H9 (cell line): ENCODE measurements around the gene PPIP5K1. TPM values are rescaled to one million over a fixed set of nuclear protein-coding genes. Genes with fewer than 3 reads are reported as not detected.

Source experiments
- DNase-seq: peaks from one replicate; pipeline ENCODE4 v3.0.0-alpha.2; 2017
- H2AFZ ChIP-seq: one replicate; pipeline ENCODE4 v1.6.1; 2013; ENCODE audit warnings: mild to moderate bottlenecking, low read length, control low read depth, moderate library complexity
- H2AK5ac ChIP-seq: 2 replicates; pipeline ENCODE4 v1.6.1; 2013; ENCODE audit warnings: low read length, control low read depth, mixed read lengths; ENCODE audit not compliant: insufficient read length
- H2BK120ac ChIP-seq: one replicate; pipeline ENCODE4 v1.6.1; 2013; ENCODE audit warnings: low read depth, mild to moderate bottlenecking, low read length, control low read depth, inconsistent platforms; ENCODE audit not compliant: poor library complexity, severe bottlenecking
- H2BK12ac ChIP-seq: 2 replicates; pipeline ENCODE4 v1.6.1; 2013; ENCODE audit warnings: low read length, control low read depth, mixed read lengths, low read depth; ENCODE audit not compliant: insufficient read length
- H2BK15ac ChIP-seq: 2 replicates; pipeline ENCODE4 v1.6.1; 2013; ENCODE audit warnings: low read depth, low read length, control low read depth
- H2BK20ac ChIP-seq: one replicate; pipeline ENCODE4 v1.6.1; 2013; ENCODE audit warnings: low read depth, mild to moderate bottlenecking, low read length, control low read depth, inconsistent platforms; ENCODE audit not compliant: poor library complexity, severe bottlenecking
- H2BK5ac ChIP-seq: 2 replicates; pipeline ENCODE4 v1.6.1; 2013; ENCODE audit warnings: low read length, control low read depth, mixed read lengths; ENCODE audit not compliant: insufficient read length
- H3K14ac ChIP-seq: 2 replicates; pipeline ENCODE4 v1.6.1; 2013; ENCODE audit warnings: low read length, control low read depth; ENCODE audit not compliant: insufficient read depth
- H3K18ac ChIP-seq: 2 replicates; pipeline ENCODE4 v1.6.1; 2013; ENCODE audit warnings: low read depth, mild to moderate bottlenecking, mixed read lengths, low read length, control low read depth; ENCODE audit not compliant: insufficient read length
- H3K23ac ChIP-seq: 2 replicates; pipeline ENCODE4 v1.6.1; 2013; ENCODE audit warnings: low read length, control low read depth, mixed read lengths, low read depth; ENCODE audit not compliant: insufficient read length
- H3K23me2 ChIP-seq: 2 replicates; pipeline ENCODE4 v1.6.1; 2013; ENCODE audit warnings: low read depth, mild to moderate bottlenecking, mixed read lengths, low read length, control low read depth; ENCODE audit not compliant: insufficient read length, poor library complexity, severe bottlenecking
- H3K27ac ChIP-seq: 2 replicates; pipeline ENCODE4 v1.5.1; 2013; ENCODE audit warnings: low read length, control low read depth, mixed read lengths, low read depth; ENCODE audit not compliant: insufficient read length
- H3K27me3 ChIP-seq: 2 replicates; pipeline ENCODE4 v1.6.1; 2013; ENCODE audit warnings: low read length, control low read depth, inconsistent platforms; ENCODE audit not compliant: insufficient read depth
- H3K4ac ChIP-seq: 2 replicates; pipeline ENCODE4 v1.6.1; 2013; ENCODE audit warnings: low read depth, mild to moderate bottlenecking, control low read depth, inconsistent platforms, low read length, moderate library complexity
- H3K4me1 ChIP-seq: 2 replicates; pipeline ENCODE4 v1.6.1; 2013; ENCODE audit warnings: low read length, control low read depth, inconsistent platforms; ENCODE audit not compliant: insufficient read depth
- H3K4me2 ChIP-seq: 2 replicates; pipeline ENCODE4 v1.6.1; 2013; ENCODE audit warnings: low read length, control low read depth, mixed read lengths; ENCODE audit not compliant: insufficient read length, insufficient read depth
- H3K56ac ChIP-seq: 2 replicates; pipeline ENCODE4 v1.6.1; 2013; ENCODE audit warnings: low read depth, mild to moderate bottlenecking, mixed read lengths, low read length, control low read depth; ENCODE audit not compliant: insufficient read length
- H3K79me1 ChIP-seq: 2 replicates; pipeline ENCODE4 v1.6.1; 2013; ENCODE audit warnings: low read depth, mild to moderate bottlenecking, moderate library complexity, low read length, control low read depth, inconsistent platforms; ENCODE audit not compliant: insufficient read depth, poor library complexity, severe bottlenecking
- H3K79me2 ChIP-seq: 2 replicates; pipeline ENCODE4 v1.6.1; 2013; ENCODE audit warnings: low read length, control low read depth, inconsistent platforms; ENCODE audit not compliant: insufficient read depth
- H3K9ac ChIP-seq: 2 replicates; pipeline ENCODE4 v1.6.1; 2013; ENCODE audit warnings: low read length, control low read depth, mixed read lengths; ENCODE audit not compliant: insufficient read length; ENCODE audit errors: extremely low read depth
- H3K9me3 ChIP-seq: one replicate; pipeline ENCODE4 v1.6.1; 2013; ENCODE audit warnings: low read depth, low read length, inconsistent platforms; ENCODE audit not compliant: control insufficient read depth
- H3T11ph ChIP-seq: one replicate; pipeline ENCODE4 v1.6.1; 2013; ENCODE audit warnings: mild to moderate bottlenecking, low read length, control low read depth, inconsistent platforms
- H4K20me1 ChIP-seq: one replicate; pipeline ENCODE4 v1.6.1; 2013; ENCODE audit not compliant: control insufficient read depth, insufficient read length, insufficient read depth
- H4K5ac ChIP-seq: 2 replicates; pipeline ENCODE4 v1.6.1; 2013; ENCODE audit warnings: low read depth, mild to moderate bottlenecking, mixed read lengths, low read length, control low read depth; ENCODE audit not compliant: insufficient read length
- H4K8ac ChIP-seq: replicated peaks from 2 replicates; pipeline ENCODE4 v1.6.1; 2013; ENCODE audit warnings: low read length, control low read depth, mixed read lengths, low read depth; ENCODE audit not compliant: insufficient read length
- H4K91ac ChIP-seq: 2 replicates; pipeline ENCODE4 v1.6.1; 2013; ENCODE audit warnings: low read depth, mild to moderate bottlenecking, moderate library complexity, mixed read lengths, low read length, control low read depth; ENCODE audit not compliant: insufficient read length
- H3K27ac Mint-ChIP-seq, 3 experiments: 2 replicates in 2 of 3; 3 replicates in 1 of 3; pipeline ENCODE4 v1.8.0; 2020 to 2021; ENCODE audit warnings: mixed read lengths in 3 of 3, mild to moderate bottlenecking in 1 of 3, moderate library complexity in 1 of 3
- H3K27me3 Mint-ChIP-seq: 2 replicates; pipeline ENCODE4 v1.8.0; 2021; ENCODE audit warnings: low read depth, mild to moderate bottlenecking, moderate library complexity, mixed read lengths
- H3K36me3 Mint-ChIP-seq, 3 experiments: 2 replicates in 2 of 3; 3 replicates in 1 of 3; pipeline ENCODE4 v1.8.0; 2020 to 2021; ENCODE audit warnings: low read depth in 3 of 3, mixed read lengths in 3 of 3; ENCODE audit not compliant: insufficient read depth in 1 of 3
- H3K4me1 Mint-ChIP-seq, 2 experiments: 2 replicates each; pipeline ENCODE4 v1.8.0; 2020; ENCODE audit warnings: mixed read lengths in 2 of 2
- H3K4me3 Mint-ChIP-seq, 2 experiments: 2 replicates in 1 of 2; 3 replicates in 1 of 2; pipeline ENCODE4 v1.8.0; 2020 to 2021; ENCODE audit warnings: mild to moderate bottlenecking in 2 of 2, mixed read lengths in 2 of 2, moderate library complexity in 1 of 2
- H3K9me3 Mint-ChIP-seq, 2 experiments: 2 replicates in 1 of 2; 3 replicates in 1 of 2; pipeline ENCODE4 v1.8.0; 2020; ENCODE audit warnings: mild to moderate bottlenecking in 2 of 2, mixed read lengths in 2 of 2, moderate library complexity in 1 of 2
- WGBS: extraction: QIAGEN DNeasy Blood & Tissue Kit; methylation state at CpG from one replicate; pipeline ENCODE4 v1.1.7; 2013; ENCODE audit warnings: missing lambda C conversion rate, low lambda C conversion rate, mixed read lengths; ENCODE audit not compliant: insufficient read length; ENCODE audit errors: extremely low coverage; 5-methylcytosine and 5-hydroxymethylcytosine counted together
- total RNA-seq: library from RNA; stranded (reverse); gene quantifications from 2 replicates; pipeline ENCODE4 v1.2.1, GENCODE V29; 2021
- TF ChIP-seq, protein P1 (sequence below): fragments of 200-600 bp; sonication (generic); conservative IDR thresholded peaks from 3 replicates; pipeline ENCODE4 v1.8.0; 2021; ENCODE audit warnings: antibody characterized with exemption, mild to moderate bottlenecking

Gene PPIP5K1
- total RNA-seq, 1 experiment from 2014 or later: 28.5 TPM

DNA sequence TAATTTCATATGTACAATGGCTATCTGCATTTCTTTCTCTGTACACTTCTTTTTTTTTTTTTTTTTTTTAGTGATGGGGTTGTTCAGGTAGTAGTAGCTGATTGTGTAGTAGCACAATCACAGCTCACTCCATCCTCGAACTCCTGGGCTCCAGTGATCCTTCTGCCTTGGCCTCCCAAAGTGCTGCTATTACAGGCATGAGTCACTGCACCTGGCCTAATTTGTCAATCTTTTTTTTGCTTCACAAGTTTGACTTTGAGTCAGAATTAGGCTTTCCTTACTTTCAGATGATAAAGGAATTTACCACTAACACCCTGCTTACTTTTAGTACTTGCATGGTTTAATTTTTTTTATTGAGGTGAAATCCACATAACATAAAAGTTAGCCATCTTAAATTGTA lies 44.6 kb downstream of the PPIP5K1 start:
- Histone ChIP-seq H4K8ac (no peak overlapping the region), H3K4me2 (no peak overlapping the region), H2BK20ac (no peak overlapping the region), H3K27me3 (no peaks in the 10 kb centered on the region; the same call in 1 of the 2 replicates), H2BK12ac (no peak overlapping the region), H2AFZ (no peak overlapping the region), H4K91ac (no peak overlapping the region), H3K56ac (no peak overlapping the region), H3K27ac (no peak overlapping the region), H2BK15ac (no peak overlapping the region), H3K79me1 (no peaks in the 10 kb centered on the region), H3K23ac (no peak overlapping the region), H2BK120ac (no peak overlapping the region), H3K4me1 (no peaks in the 10 kb centered on the region), H3K9ac (no peak overlapping the region), H3K9me3 (no peaks in the 10 kb centered on the region), H3K4ac (no peak overlapping the region), H3K18ac (no peak overlapping the region), H4K5ac (no peak overlapping the region), H4K20me1 (no peaks in the 10 kb centered on the region), H3K23me2 (no peaks in the 10 kb centered on the region), H3K14ac (no peak overlapping the region), H2BK5ac (no peak overlapping the region), H3K79me2 (no peaks in the 10 kb centered on the region), H2AK5ac (no peak overlapping the region), H3T11ph (no peak overlapping the region)
- peaks cover 3 to 6% (median 4%) of the 10 kb centered on the region in 3 experiments; a peak in 4 of 7 replicates for H3K36me3 Mint-ChIP-seq
- H3K27me3 Mint-ChIP-seq: no peaks in the 10 kb centered on the region
- TF ChIP-seq, protein P1, sequence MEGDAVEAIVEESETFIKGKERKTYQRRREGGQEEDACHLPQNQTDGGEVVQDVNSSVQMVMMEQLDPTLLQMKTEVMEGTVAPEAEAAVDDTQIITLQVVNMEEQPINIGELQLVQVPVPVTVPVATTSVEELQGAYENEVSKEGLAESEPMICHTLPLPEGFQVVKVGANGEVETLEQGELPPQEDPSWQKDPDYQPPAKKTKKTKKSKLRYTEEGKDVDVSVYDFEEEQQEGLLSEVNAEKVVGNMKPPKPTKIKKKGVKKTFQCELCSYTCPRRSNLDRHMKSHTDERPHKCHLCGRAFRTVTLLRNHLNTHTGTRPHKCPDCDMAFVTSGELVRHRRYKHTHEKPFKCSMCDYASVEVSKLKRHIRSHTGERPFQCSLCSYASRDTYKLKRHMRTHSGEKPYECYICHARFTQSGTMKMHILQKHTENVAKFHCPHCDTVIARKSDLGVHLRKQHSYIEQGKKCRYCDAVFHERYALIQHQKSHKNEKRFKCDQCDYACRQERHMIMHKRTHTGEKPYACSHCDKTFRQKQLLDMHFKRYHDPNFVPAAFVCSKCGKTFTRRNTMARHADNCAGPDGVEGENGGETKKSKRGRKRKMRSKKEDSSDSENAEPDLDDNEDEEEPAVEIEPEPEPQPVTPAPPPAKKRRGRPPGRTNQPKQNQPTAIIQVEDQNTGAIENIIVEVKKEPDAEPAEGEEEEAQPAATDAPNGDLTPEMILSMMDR: no peak
- no peak overlapping the region for H3K4me3 Mint-ChIP-seq
- no peak overlapping the region for H3K27ac Mint-ChIP-seq
- WGBS: no CpG with 5 or more reads among the region's 1 CpG
- peaks cover 0 to 8% of the 10 kb centered on the region in 2 experiments; a peak in 3 of 5 replicates for H3K9me3 Mint-ChIP-seq
- H3K4me1 Mint-ChIP-seq: no peaks in the 10 kb centered on the region
- DNase-seq: no peak
